Fibroblast of lung (primary cell): ENCODE measurements around the gene KRT72.

ENCODE experiments used
- CTCF ChIP-seq, 2 donors: IDR thresholded peaks in 1 of 2; conservative IDR thresholded peaks in 1 of 2; 1 replicate in 1 of 2; 2 replicates in 1 of 2; pipeline ENCODE4 v1.5.1; 2011 to 2012; ENCODE audit warnings: low read length in 2 of 2, control low read depth in 1 of 2, inconsistent platforms in 1 of 2, low read depth in 1 of 2, mild to moderate bottlenecking in 1 of 2
- EZH2 ChIP-seq: IDR thresholded peaks from 2 replicates; pipeline ENCODE4 v1.5.1; 2012; ENCODE audit warnings: low read length, control low read depth, mild to moderate bottlenecking; ENCODE audit errors: missing control alignments

DNA sequence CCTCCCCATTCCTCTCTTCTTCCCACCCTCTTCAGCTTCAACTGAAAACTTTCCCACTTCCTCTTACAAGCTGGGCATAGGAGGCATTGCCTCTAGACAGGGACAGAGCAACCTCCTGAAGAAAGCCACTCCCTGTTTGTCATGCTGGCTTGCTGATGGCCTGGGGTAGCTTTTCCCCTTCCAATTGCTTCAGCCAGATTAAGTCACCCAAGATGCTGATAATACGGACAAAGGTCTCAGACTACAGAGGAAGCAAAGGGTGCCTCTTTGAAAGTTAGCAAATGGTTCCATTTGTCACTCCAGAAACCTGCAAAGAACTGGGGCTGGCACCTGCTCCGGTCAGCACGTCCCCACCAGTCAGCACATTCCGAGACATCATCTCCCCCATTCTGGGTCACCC lies 44.7 kb upstream of the KRT72 start:
- TF ChIP-seq CTCF (conservative IDR thresholded peaks at IDR 0.05 in 1 of 2, IDR thresholded peaks at IDR 0.05 in 1 of 2; ENCODE audit: low read depth in 1 of 2, low read length in 2 of 2) = no peak
- TF ChIP-seq EZH2 = no peak
